ENCODE data around the gene PLD3.

- TF ChIP-seq YY1 (IDR thresholded peaks at IDR 0.05; ENCODE audit: insufficient read depth, insufficient read length) = no peak
- TF ChIP-seq ZNF274 (IDR thresholded peaks at IDR 0.05; ENCODE audit: low read depth, low read length) = no peak
- no peak for TF ChIP-seq SUZ12 (IDR thresholded peaks at IDR 0.05; ENCODE audit: extremely low read depth, insufficient read depth, insufficient read length)
Measured at GRCh38 chr19:40367577-40368434, 19.3 kb downstream of the PLD3 start.

All from NT2/D1 (cell line).